Measurements from ENCODE around the gene VDAC2. TPM values are rescaled to one million over a fixed set of nuclear protein-coding genes. Genes with fewer than 3 reads are reported as not detected.

VDAC2 gene
- total RNA-seq, 1 experiment from 2014 or later = 303 TPM

- no TSS peak for BruUV-seq (replicated peaks)
- peaks cover 8% of the 10 kb centered on the region for H3K36me3 Mint-ChIP-seq (ENCODE audit: insufficient read depth, unreplicated experiment)
- H3K9me3 Mint-ChIP-seq (ENCODE audit: unreplicated experiment) = no peaks in the 10 kb centered on the region
- H3K4me3 Mint-ChIP-seq (ENCODE audit: unreplicated experiment) = no peak overlapping the region
- DNase-seq (ENCODE audit: unreplicated experiment) = no peak
- ChIA-PET POLR2A (interaction anchor here (1.5 to 1.9 kb wide), 2 partner anchors 8 to 12 kb away, joined by 5 to 6 read pairs; no protein-coding TSS in a partner anchor), CTCF (interaction anchor here (0.5 to 8.1 kb wide), 7 partner anchors 9 to 1082 kb away, joined by 3 to 209 read pairs (median 3); no protein-coding TSS in a partner anchor)
- TF ChIP-seq, protein P1, sequence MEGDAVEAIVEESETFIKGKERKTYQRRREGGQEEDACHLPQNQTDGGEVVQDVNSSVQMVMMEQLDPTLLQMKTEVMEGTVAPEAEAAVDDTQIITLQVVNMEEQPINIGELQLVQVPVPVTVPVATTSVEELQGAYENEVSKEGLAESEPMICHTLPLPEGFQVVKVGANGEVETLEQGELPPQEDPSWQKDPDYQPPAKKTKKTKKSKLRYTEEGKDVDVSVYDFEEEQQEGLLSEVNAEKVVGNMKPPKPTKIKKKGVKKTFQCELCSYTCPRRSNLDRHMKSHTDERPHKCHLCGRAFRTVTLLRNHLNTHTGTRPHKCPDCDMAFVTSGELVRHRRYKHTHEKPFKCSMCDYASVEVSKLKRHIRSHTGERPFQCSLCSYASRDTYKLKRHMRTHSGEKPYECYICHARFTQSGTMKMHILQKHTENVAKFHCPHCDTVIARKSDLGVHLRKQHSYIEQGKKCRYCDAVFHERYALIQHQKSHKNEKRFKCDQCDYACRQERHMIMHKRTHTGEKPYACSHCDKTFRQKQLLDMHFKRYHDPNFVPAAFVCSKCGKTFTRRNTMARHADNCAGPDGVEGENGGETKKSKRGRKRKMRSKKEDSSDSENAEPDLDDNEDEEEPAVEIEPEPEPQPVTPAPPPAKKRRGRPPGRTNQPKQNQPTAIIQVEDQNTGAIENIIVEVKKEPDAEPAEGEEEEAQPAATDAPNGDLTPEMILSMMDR (IDR thresholded peaks at IDR 0.05; ENCODE audit: unreplicated experiment) = no peak
- no peak overlapping the region for H3K27ac Mint-ChIP-seq (ENCODE audit: low read depth, unreplicated experiment)
- H3K27me3 Mint-ChIP-seq (ENCODE audit: insufficient read depth, unreplicated experiment) = no peaks in the 10 kb centered on the region
- H3K4me1 Mint-ChIP-seq (ENCODE audit: insufficient read depth, unreplicated experiment) = peaks cover 8% of the 10 kb centered on the region
- intact Hi-C loops (cut with micrococcal nuclease) = loop anchor here (5.0 kb wide), 1 partner anchor 221 kb away; no protein-coding TSS in a partner anchor
These were observed 27.8 kb downstream of the VDAC2 start for GRCh38 chr10:75238182-75239095.

DNA sequence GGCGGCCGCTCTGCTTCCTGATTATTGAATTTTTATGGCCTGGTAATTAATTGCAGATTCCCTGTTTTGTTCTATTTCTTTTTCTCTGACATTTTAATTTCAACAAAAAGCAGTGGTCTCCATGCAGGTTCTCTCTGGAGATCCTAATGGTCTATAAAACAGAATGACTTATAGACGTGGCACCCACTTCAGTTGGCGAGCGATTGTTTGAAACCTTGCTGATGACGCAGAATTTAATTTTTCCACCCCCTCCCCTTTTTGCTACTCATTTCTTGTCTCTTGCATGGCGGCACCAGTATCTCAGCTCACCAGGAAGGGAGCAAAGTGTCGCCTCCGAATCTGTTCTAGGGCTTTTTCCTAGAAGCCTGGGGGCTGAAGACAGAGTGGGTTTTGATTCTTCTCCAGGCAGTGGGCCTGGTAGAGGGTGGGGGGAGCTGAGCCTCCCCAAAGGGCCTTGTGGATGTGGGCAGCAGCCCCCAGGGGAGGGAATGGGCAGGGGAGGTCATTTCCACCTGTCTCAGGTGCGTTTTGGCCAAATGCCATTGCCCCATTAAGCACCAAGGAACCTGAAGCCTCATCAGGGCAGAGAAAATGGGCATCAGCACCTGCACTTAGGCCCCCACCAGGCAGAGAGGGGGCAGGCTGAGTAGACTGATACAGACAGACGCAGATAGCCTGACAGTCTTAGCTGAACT lies 28.6 kb downstream of the VDAC2 start:
- Mint-ChIP-seq H3K4me1 (ENCODE audit: insufficient read depth, unreplicated experiment) (peaks cover 5% of the 10 kb centered on the region), H3K27me3 (ENCODE audit: insufficient read depth, unreplicated experiment) (no peaks in the 10 kb centered on the region), H3K9me3 (ENCODE audit: unreplicated experiment) (no peaks in the 10 kb centered on the region), H3K27ac (ENCODE audit: low read depth, unreplicated experiment) (no peak overlapping the region), H3K36me3 (ENCODE audit: insufficient read depth, unreplicated experiment) (peaks cover under 1% of the 10 kb centered on the region), H3K4me3 (ENCODE audit: unreplicated experiment) (no peak overlapping the region)
- intact Hi-C loops (cut with micrococcal nuclease) = loop anchor here (5.0 kb wide), 1 partner anchor 222 kb away; no protein-coding TSS in a partner anchor
- POLR2A ChIA-PET = no interaction called here
- CTCF ChIA-PET = interaction anchor here (0.6 to 1.6 kb wide), 2 partner anchors 8 to 60 kb away, joined by 3 to 7 read pairs; no protein-coding TSS in a partner anchor
- no peak for DNase-seq (ENCODE audit: unreplicated experiment)
- TF ChIP-seq, protein P1 (IDR thresholded peaks at IDR 0.05; ENCODE audit: unreplicated experiment) = no peak
- no TSS peak for BruUV-seq (replicated peaks)

DNA sequence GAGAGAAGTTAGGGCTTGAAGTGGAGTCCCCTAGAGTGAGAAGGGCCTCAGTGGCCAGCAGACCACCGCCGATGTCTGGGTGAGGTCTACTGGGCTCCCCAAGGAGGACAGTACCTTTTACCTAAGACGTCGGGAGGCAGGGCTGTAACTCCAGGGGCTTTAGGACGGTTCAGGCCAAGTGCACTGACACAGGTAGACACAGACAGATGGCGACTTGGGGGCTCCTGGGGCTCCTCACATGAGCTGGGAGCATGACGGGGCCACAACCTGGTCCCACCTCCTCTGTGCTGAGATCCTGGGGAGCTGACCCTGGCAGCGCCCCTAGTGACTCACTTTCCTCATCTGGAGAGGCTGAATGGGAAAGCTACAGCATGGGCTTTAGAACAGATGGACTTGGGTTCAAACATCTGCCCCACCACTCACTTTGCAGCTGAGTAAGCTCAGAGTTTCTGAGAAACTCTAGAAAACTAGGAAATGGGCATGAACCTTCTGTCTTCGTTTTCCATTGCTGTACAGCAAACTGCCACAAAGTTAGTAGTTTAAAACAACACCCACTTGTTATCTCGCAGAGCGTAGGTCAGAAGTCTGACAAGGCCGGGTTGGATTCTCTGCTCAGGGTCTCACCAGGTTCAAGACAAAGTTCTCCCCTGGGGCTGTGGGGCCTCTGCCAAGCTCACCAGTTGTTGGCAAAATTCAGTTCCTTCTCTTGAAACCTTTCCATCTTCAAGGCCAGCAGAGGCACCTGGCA lies 29.9 kb downstream of the VDAC2 start:
- Mint-ChIP-seq H3K4me3 (ENCODE audit: unreplicated experiment) (no peak overlapping the region), H3K4me1 (ENCODE audit: insufficient read depth, unreplicated experiment) (peaks cover 11% of the 10 kb centered on the region), H3K36me3 (ENCODE audit: insufficient read depth, unreplicated experiment) (no peaks in the 10 kb centered on the region), H3K27ac (ENCODE audit: low read depth, unreplicated experiment) (no peak overlapping the region), H3K9me3 (ENCODE audit: unreplicated experiment) (no peaks in the 10 kb centered on the region), H3K27me3 (ENCODE audit: insufficient read depth, unreplicated experiment) (no peaks in the 10 kb centered on the region)
- POLR2A ChIA-PET = interaction anchor here (0.8 kb wide), 1 partner anchor 30 kb away, joined by 3 read pairs; the partner anchor contains the start of gene VDAC2
- DNase-seq (ENCODE audit: unreplicated experiment) = no peak
- TF ChIP-seq, protein P1 (IDR thresholded peaks at IDR 0.05; ENCODE audit: unreplicated experiment) = no peak
- CTCF ChIA-PET = interaction anchor here (0.6 to 0.8 kb wide), 2 partner anchors 52 to 669 kb away, joined by 3 read pairs; no protein-coding TSS in a partner anchor
- intact Hi-C loops (cut with micrococcal nuclease) = no loop called here
- no TSS peak for BruUV-seq (replicated peaks)

All from MCF 10A (cell line).